Measurements from ENCODE around the gene STUM.
"Not testable (repeated sequence)": the region's sequence is repeated elsewhere in the genome, so short reads cannot be mapped to it uniquely, and the experiment has no call there.

The STUM gene

GRCh38 chr1:226606311-226607267 is 58.0 kb downstream of the STUM start:
- no peaks in the 10 kb centered on the region for H3K27me3 Mint-ChIP-seq
- no peaks in the 10 kb centered on the region for H3K4me1 Mint-ChIP-seq
- H3K9me3 Mint-ChIP-seq, result no peaks in the 10 kb centered on the region
- DNase-seq (no peak), ATAC-seq (no peak)
- no peak overlapping the region for H3K27ac Mint-ChIP-seq
- H3K36me3 Mint-ChIP-seq (ENCODE audit: low read depth), result no peaks in the 10 kb centered on the region
- no peak overlapping the region for H3K4me3 Mint-ChIP-seq

DNA sequence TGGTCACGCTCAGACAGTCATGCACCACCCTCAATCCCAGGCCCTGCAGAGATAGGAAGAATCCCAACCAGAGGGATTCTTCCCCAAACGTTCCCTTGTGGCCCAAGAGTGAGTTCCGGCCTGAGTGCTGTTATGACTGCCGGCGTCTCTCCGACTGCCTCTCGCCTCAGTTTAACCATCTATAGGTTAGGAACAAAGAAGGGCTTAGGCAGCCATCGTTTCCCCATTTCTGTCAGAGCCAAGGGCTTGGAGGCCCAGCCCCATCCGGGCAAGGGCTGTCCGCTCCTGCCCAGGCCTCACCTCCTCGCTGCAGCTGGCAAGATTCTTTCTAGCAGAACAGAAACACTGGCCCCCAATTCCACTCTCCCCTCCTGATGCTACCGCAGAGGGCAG is 58.7 kb downstream of the STUM start:
- Mint-ChIP-seq H3K27ac (no peak overlapping the region), H3K27me3 (no peaks in the 10 kb centered on the region), H3K36me3 (ENCODE audit: low read depth) (no peaks in the 10 kb centered on the region), H3K4me3 (no peak overlapping the region), H3K4me1 (no peaks in the 10 kb centered on the region), H3K9me3 (no peaks in the 10 kb centered on the region)
- ATAC-seq (no peak), DNase-seq (no peak)

DNA sequence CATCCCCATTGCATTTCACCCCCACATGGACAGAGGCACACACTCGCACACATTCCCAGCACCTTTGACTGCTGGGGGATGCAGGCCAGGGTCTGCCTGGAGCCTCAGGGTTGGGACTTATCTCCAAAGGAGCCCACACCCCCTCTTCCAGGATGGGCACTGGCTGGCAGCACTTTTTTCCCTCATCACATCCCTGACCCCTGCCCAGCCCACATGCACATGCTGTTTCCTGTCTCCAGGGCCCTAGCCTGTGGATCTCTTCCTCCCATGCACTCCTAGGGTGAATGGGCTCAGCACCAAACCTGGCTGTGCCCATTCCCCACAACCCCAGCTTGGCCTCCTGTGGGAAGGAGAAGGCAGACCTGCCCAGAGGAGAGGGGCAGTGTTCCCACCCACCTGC is 59.3 kb downstream of the STUM start:
- Mint-ChIP-seq H3K4me1 (no peaks in the 10 kb centered on the region), H3K27ac (no peak overlapping the region)

GRCh38 chr1:226608699-226609505 is 60.3 kb downstream of the STUM start:
- Mint-ChIP-seq H3K4me1 (no peaks in the 10 kb centered on the region), H3K27me3 (no peaks in the 10 kb centered on the region), H3K36me3 (ENCODE audit: low read depth) (no peaks in the 10 kb centered on the region), H3K9me3 (no peaks in the 10 kb centered on the region), H3K27ac (no peak overlapping the region), H3K4me3 (no peak overlapping the region)
- DNase-seq, result peak; percentile 73
- ATAC-seq, result peak; percentile 73

More for the DNA sequence above, 59.3 kb downstream of the STUM start:
- ATAC-seq (peak; percentile 8), DNase-seq (no peak)
- H3K27me3 Mint-ChIP-seq, result no peaks in the 10 kb centered on the region
- H3K9me3 Mint-ChIP-seq, result no peaks in the 10 kb centered on the region
- no peaks in the 10 kb centered on the region for H3K36me3 Mint-ChIP-seq (ENCODE audit: low read depth)
- H3K4me3 Mint-ChIP-seq, result no peak overlapping the region

GRCh38 chr1:226609836-226610455 is 61.4 kb downstream of the STUM start:
- Mint-ChIP-seq H3K36me3 (ENCODE audit: low read depth) (no peaks in the 10 kb centered on the region), H3K4me1 (no peaks in the 10 kb centered on the region), H3K4me3 (no peak overlapping the region), H3K27ac (no peak overlapping the region), H3K9me3 (no peaks in the 10 kb centered on the region), H3K27me3 (no peaks in the 10 kb centered on the region)
- ATAC-seq (no peak), DNase-seq (no peak)

GRCh38 chr1:226610671-226611070 is 62.1 kb downstream of the STUM start:
- Mint-ChIP-seq H3K4me1 (no peaks in the 10 kb centered on the region), H3K36me3 (ENCODE audit: low read depth) (no peaks in the 10 kb centered on the region), H3K27ac (no peak overlapping the region), H3K27me3 (no peaks in the 10 kb centered on the region), H3K9me3 (no peaks in the 10 kb centered on the region), H3K4me3 (no peak overlapping the region)
- no peak for ATAC-seq
- no peak for DNase-seq

GRCh38 chr1:226611301-226611700 is 62.7 kb downstream of the STUM start:
- Mint-ChIP-seq H3K27ac (no peak overlapping the region), H3K4me3 (no peak overlapping the region), H3K9me3 (no peaks in the 10 kb centered on the region), H3K4me1 (no peaks in the 10 kb centered on the region), H3K27me3 (no peaks in the 10 kb centered on the region), H3K36me3 (ENCODE audit: low read depth) (no peaks in the 10 kb centered on the region)
- DNase-seq (no peak), ATAC-seq (no peak)

DNA sequence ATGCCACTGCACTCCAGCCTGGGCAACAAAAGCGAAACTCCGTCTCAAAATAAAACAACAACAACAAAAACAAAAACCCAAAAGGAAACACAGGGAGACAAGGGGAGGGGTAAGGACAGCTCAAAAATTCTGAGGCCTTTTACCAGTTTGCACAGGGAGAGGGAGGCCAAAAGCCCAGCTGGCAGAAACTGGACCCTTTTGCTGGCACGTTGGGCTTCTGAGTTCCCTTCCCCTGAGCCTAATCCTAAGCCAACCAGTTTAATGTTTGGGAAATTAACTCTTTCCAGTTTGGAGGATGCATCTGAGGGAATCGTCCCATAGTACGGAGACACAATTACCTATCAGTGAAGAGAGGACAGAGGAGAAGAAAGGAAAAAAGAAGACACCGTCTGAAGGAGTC is 63.4 kb downstream of the STUM start:
- H3K4me3 Mint-ChIP-seq; H3K9me3 Mint-ChIP-seq; DNase-seq; ATAC-seq; H3K27me3 Mint-ChIP-seq; H3K27ac Mint-ChIP-seq; H3K4me1 Mint-ChIP-seq; H3K36me3 Mint-ChIP-seq (ENCODE audit: low read depth): not testable (repeated sequence)

DNA sequence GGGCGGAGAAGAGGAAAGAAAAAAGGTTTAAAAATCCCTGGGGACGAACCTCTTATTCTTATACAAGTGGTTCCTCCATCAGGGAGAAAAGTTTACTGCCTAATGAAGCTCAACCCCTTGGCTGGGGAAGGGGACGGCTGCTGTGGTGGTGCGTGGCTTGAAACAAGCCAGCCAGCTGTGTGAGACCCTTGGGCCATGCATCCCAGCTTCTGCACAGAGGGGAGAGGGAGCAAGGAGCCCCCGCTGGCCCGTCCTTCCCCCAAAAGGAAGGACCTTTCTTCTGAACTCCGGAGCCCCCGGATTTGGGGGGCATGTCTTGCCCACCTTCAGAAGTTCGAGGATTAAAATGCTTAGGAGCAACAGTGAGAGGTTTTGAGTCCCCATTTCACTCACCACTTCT is 67.3 kb downstream of the STUM start:
- no peak for ATAC-seq
- H3K27ac Mint-ChIP-seq, result no peak overlapping the region
- no peaks in the 10 kb centered on the region for H3K4me1 Mint-ChIP-seq

GRCh38 chr1:226616636-226617035 is 68.1 kb downstream of the STUM start:
- Mint-ChIP-seq H3K27ac (no peak overlapping the region), H3K4me1 (no peaks in the 10 kb centered on the region), H3K9me3 (no peaks in the 10 kb centered on the region), H3K4me3 (no peak overlapping the region), H3K36me3 (ENCODE audit: low read depth) (no peaks in the 10 kb centered on the region), H3K27me3 (no peaks in the 10 kb centered on the region)
- DNase-seq, result no peak
- ATAC-seq, result no peak

More for the DNA sequence above, 67.3 kb downstream of the STUM start:
- H3K27me3 Mint-ChIP-seq, result no peaks in the 10 kb centered on the region
- no peaks in the 10 kb centered on the region for H3K36me3 Mint-ChIP-seq (ENCODE audit: low read depth)
- H3K9me3 Mint-ChIP-seq, result no peaks in the 10 kb centered on the region
- no peak for DNase-seq
- H3K4me3 Mint-ChIP-seq, result no peak overlapping the region

- no peak overlapping the region for H3K4me3 Mint-ChIP-seq
- ATAC-seq, result no peak
These were observed 68.5 kb downstream of the STUM start for GRCh38 chr1:226617109-226617508.

DNA sequence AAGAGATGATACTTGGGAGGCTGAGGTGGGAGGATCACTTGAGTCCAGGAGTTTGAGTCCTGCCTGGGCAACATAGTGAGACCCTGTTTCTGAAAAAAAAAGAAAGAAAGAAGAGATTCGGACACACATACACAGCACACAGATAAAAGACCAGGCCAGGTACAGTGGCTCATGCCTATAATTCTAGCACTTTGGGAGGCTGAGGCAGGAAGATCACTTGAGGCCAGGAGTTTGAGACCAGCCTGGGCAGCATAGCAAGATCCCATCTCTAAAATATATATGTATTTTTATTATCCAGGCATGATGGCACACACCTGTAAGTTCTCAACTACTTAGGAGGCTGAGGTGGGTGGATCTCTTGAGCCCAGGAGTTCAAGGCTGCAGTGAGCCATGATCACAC is 69.2 kb downstream of the STUM start:
- not testable (repeated sequence) for H3K4me3 Mint-ChIP-seq; ATAC-seq; H3K9me3 Mint-ChIP-seq; H3K4me1 Mint-ChIP-seq; DNase-seq; H3K27me3 Mint-ChIP-seq; H3K27ac Mint-ChIP-seq; H3K36me3 Mint-ChIP-seq (ENCODE audit: low read depth)

More at GRCh38 chr1:226617109-226617508, 68.5 kb downstream of the STUM start:
- no peaks in the 10 kb centered on the region for H3K9me3 Mint-ChIP-seq
- no peaks in the 10 kb centered on the region for H3K4me1 Mint-ChIP-seq
- no peaks in the 10 kb centered on the region for H3K36me3 Mint-ChIP-seq (ENCODE audit: low read depth)
- no peak for DNase-seq
- no peaks in the 10 kb centered on the region for H3K27me3 Mint-ChIP-seq
- no peak overlapping the region for H3K27ac Mint-ChIP-seq

GRCh38 chr1:226618380-226618779 is 69.8 kb downstream of the STUM start:
- H3K27me3 Mint-ChIP-seq, result no peaks in the 10 kb centered on the region
- no peak for ATAC-seq
- H3K27ac Mint-ChIP-seq, result no peak overlapping the region
- H3K9me3 Mint-ChIP-seq, result no peaks in the 10 kb centered on the region
- H3K4me3 Mint-ChIP-seq, result no peak overlapping the region
- no peaks in the 10 kb centered on the region for H3K4me1 Mint-ChIP-seq
- no peaks in the 10 kb centered on the region for H3K36me3 Mint-ChIP-seq (ENCODE audit: low read depth)
- DNase-seq, result no peak

GRCh38 chr1:226619031-226619430 is 70.5 kb downstream of the STUM start:
- no peak overlapping the region for H3K4me3 Mint-ChIP-seq
- no peaks in the 10 kb centered on the region for H3K27me3 Mint-ChIP-seq
- H3K36me3 Mint-ChIP-seq (ENCODE audit: low read depth), result no peaks in the 10 kb centered on the region
- DNase-seq (no peak), ATAC-seq (no peak)
- no peaks in the 10 kb centered on the region for H3K9me3 Mint-ChIP-seq
- H3K4me1 Mint-ChIP-seq, result no peaks in the 10 kb centered on the region
- no peak overlapping the region for H3K27ac Mint-ChIP-seq

Measured in activated naive CD8-positive, alpha-beta T cell treated with anti-CD3 and anti-CD28 coated beads, Interleukin-2, amount 50 U/mL, for 24 hours (primary cell).